ENCODE data around the gene TMEM254. TPM values are rescaled to one million over a fixed set of nuclear protein-coding genes. Genes with fewer than 3 reads are reported as not detected.

Gene TMEM254
- total and polyA plus RNA-seq, 2 experiments from 2014 or later, result 21.1 to 21.5 TPM

DNA sequence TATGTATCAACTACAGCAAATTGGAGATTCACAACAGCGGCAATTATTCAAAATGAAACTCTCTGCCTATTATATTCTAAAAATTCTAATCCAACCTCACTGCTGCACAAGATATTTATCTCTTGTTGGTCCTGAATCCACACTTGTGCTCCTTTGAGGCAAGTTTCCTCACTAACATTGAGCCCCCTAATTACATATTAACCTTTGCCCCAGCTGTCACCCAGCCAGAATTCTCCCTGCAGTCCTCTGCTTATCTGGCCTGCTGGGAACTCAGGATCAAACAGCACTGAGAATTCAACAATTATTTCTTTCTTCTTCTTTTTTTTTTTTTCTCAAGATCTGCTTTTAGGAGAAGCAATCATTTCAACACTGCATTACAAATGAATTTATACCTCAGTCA is 32.5 kb downstream of the TMEM254 start:
- H3F3A ChIP-seq (replicated peaks; ENCODE audit: low read depth), result no peaks in the 10 kb centered on the region
- Mint-ChIP-seq H3K36me3 (ENCODE audit: low read depth) (peaks cover 29% of the 10 kb centered on the region), H3K4me1 (peaks cover 7% of the 10 kb centered on the region; the same call in 2 of the 3 replicates), H3K27ac (no peak overlapping the region), H3K9me3 (peaks cover 33% of the 10 kb centered on the region), H3K27me3 (ENCODE audit: insufficient read depth, low read depth, poor library complexity) (peaks cover 8% of the 10 kb centered on the region), H3K4me3 (no peak overlapping the region)
- H2AFZ ChIP-seq, result no peak overlapping the region
- H4K20me1 ChIP-seq (replicated peaks; ENCODE audit: insufficient read depth), result no peaks in the 10 kb centered on the region
- ATAC-seq (no peak), DNase-seq (ENCODE audit: low spot score) (no peak)
- peaks cover 9% of the 10 kb centered on the region for H3K4me1 ChIP-seq (ENCODE audit: insufficient read depth)
- H3K4me2 ChIP-seq, result no peak overlapping the region
- TF ChIP-seq EZH2 (IDR thresholded peaks at IDR 0.05; ENCODE audit: low read depth, unreplicated experiment), result no peak
- TF ChIP-seq NANOG (IDR thresholded peaks at IDR 0.05; ENCODE audit: borderline replicate concordance), result no peak
- no peak for TF ChIP-seq ZNF114 (CRISPR knock-in tag; IDR thresholded peaks at IDR 0.05)
- no peak for TF ChIP-seq ZNF331 (CRISPR knock-in tag; IDR thresholded peaks at IDR 0.05; ENCODE audit: low read depth)
- TF ChIP-seq POLR2AphosphoS5 (IDR thresholded peaks at IDR 0.05; ENCODE audit: low read depth), result no peak
- TF ChIP-seq, protein P1, sequence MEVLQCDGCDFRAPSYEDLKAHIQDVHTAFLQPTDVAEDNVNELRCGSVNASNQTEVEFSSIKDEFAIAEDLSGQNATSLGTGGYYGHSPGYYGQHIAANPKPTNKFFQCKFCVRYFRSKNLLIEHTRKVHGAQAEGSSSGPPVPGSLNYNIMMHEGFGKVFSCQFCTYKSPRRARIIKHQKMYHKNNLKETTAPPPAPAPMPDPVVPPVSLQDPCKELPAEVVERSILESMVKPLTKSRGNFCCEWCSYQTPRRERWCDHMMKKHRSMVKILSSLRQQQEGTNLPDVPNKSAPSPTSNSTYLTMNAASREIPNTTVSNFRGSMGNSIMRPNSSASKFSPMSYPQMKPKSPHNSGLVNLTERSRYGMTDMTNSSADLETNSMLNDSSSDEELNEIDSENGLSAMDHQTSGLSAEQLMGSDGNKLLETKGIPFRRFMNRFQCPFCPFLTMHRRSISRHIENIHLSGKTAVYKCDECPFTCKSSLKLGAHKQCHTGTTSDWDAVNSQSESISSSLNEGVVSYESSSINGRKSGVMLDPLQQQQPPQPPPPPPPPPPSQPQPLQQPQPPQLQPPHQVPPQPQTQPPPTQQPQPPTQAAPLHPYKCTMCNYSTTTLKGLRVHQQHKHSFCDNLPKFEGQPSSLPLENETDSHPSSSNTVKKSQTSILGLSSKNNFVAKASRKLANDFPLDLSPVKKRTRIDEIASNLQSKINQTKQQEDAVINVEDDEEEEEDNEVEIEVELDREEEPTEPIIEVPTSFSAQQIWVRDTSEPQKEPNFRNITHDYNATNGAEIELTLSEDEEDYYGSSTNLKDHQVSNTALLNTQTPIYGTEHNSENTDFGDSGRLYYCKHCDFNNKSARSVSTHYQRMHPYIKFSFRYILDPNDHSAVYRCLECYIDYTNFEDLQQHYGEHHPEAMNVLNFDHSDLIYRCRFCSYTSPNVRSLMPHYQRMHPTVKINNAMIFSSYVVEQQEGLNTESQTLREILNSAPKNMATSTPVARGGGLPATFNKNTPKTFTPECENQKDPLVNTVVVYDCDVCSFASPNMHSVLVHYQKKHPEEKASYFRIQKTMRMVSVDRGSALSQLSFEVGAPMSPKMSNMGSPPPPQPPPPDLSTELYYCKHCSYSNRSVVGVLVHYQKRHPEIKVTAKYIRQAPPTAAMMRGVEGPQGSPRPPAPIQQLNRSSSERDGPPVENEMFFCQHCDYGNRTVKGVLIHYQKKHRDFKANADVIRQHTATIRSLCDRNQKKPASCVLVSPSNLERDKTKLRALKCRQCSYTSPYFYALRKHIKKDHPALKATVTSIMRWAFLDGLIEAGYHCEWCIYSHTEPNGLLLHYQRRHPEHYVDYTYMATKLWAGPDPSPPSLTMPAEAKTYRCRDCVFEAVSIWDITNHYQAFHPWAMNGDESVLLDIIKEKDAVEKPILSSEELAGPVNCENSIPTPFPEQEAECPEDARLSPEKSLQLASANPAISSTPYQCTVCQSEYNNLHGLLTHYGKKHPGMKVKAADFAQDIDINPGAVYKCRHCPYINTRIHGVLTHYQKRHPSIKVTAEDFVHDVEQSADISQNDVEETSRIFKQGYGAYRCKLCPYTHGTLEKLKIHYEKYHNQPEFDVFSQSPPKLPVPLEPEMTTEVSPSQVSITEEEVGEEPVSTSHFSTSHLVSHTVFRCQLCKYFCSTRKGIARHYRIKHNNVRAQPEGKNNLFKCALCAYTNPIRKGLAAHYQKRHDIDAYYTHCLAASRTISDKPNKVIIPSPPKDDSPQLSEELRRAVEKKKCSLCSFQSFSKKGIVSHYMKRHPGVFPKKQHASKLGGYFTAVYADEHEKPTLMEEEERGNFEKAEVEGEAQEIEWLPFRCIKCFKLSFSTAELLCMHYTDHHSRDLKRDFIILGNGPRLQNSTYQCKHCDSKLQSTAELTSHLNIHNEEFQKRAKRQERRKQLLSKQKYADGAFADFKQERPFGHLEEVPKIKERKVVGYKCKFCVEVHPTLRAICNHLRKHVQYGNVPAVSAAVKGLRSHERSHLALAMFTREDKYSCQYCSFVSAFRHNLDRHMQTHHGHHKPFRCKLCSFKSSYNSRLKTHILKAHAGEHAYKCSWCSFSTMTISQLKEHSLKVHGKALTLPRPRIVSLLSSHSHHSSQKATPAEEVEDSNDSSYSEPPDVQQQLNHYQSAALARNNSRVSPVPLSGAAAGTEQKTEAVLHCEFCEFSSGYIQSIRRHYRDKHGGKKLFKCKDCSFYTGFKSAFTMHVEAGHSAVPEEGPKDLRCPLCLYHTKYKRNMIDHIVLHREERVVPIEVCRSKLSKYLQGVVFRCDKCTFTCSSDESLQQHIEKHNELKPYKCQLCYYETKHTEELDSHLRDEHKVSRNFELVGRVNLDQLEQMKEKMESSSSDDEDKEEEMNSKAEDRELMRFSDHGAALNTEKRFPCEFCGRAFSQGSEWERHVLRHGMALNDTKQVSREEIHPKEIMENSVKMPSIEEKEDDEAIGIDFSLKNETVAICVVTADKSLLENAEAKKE (CRISPR knock-in tag; IDR thresholded peaks at IDR 0.05), result no peak
- TF ChIP-seq, protein P2, sequence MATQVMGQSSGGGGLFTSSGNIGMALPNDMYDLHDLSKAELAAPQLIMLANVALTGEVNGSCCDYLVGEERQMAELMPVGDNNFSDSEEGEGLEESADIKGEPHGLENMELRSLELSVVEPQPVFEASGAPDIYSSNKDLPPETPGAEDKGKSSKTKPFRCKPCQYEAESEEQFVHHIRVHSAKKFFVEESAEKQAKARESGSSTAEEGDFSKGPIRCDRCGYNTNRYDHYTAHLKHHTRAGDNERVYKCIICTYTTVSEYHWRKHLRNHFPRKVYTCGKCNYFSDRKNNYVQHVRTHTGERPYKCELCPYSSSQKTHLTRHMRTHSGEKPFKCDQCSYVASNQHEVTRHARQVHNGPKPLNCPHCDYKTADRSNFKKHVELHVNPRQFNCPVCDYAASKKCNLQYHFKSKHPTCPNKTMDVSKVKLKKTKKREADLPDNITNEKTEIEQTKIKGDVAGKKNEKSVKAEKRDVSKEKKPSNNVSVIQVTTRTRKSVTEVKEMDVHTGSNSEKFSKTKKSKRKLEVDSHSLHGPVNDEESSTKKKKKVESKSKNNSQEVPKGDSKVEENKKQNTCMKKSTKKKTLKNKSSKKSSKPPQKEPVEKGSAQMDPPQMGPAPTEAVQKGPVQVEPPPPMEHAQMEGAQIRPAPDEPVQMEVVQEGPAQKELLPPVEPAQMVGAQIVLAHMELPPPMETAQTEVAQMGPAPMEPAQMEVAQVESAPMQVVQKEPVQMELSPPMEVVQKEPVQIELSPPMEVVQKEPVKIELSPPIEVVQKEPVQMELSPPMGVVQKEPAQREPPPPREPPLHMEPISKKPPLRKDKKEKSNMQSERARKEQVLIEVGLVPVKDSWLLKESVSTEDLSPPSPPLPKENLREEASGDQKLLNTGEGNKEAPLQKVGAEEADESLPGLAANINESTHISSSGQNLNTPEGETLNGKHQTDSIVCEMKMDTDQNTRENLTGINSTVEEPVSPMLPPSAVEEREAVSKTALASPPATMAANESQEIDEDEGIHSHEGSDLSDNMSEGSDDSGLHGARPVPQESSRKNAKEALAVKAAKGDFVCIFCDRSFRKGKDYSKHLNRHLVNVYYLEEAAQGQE (IDR thresholded peaks at IDR 0.05; ENCODE audit: unreplicated experiment), result no peak
- no peak for TF ChIP-seq JUNB (IDR thresholded peaks at IDR 0.05; ENCODE audit: unreplicated experiment)
- TF ChIP-seq, protein P3, sequence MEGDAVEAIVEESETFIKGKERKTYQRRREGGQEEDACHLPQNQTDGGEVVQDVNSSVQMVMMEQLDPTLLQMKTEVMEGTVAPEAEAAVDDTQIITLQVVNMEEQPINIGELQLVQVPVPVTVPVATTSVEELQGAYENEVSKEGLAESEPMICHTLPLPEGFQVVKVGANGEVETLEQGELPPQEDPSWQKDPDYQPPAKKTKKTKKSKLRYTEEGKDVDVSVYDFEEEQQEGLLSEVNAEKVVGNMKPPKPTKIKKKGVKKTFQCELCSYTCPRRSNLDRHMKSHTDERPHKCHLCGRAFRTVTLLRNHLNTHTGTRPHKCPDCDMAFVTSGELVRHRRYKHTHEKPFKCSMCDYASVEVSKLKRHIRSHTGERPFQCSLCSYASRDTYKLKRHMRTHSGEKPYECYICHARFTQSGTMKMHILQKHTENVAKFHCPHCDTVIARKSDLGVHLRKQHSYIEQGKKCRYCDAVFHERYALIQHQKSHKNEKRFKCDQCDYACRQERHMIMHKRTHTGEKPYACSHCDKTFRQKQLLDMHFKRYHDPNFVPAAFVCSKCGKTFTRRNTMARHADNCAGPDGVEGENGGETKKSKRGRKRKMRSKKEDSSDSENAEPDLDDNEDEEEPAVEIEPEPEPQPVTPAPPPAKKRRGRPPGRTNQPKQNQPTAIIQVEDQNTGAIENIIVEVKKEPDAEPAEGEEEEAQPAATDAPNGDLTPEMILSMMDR (conservative IDR thresholded peaks at IDR 0.05; ENCODE audit: low read depth in 2 of 2), result no peak
- no peak for TF ChIP-seq STAT1 (IDR thresholded peaks at IDR 0.05; ENCODE audit: unreplicated experiment)
- no peak for TF ChIP-seq EZH2phosphoT487 (IDR thresholded peaks at IDR 0.05; ENCODE audit: unreplicated experiment)
- TF ChIP-seq, protein P4, sequence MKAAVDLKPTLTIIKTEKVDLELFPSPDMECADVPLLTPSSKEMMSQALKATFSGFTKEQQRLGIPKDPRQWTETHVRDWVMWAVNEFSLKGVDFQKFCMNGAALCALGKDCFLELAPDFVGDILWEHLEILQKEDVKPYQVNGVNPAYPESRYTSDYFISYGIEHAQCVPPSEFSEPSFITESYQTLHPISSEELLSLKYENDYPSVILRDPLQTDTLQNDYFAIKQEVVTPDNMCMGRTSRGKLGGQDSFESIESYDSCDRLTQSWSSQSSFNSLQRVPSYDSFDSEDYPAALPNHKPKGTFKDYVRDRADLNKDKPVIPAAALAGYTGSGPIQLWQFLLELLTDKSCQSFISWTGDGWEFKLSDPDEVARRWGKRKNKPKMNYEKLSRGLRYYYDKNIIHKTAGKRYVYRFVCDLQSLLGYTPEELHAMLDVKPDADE (IDR thresholded peaks at IDR 0.05), result no peak
- no peak for TF ChIP-seq CREB1 (CRISPR knock-in tag; IDR thresholded peaks at IDR 0.05; ENCODE audit: low read depth)
- no peaks in the 10 kb centered on the region for H3K79me2 ChIP-seq (replicated peaks; ENCODE audit: insufficient read depth)
- no peaks in the 10 kb centered on the region for H3K27me3 ChIP-seq (ENCODE audit: insufficient read depth)
- H3K4me3 ChIP-seq, result no peak overlapping the region
- H3K36me3 ChIP-seq (ENCODE audit: insufficient read depth), result no peaks in the 10 kb centered on the region; the same call in 1 of the 2 replicates
- no peak overlapping the region for H3K27ac ChIP-seq (ENCODE audit: low read depth)
- no peaks in the 10 kb centered on the region for H3K9me2 ChIP-seq (ENCODE audit: insufficient read depth)
